ENCODE results near the gene FAM13C. TPM values are rescaled to one million over a fixed set of nuclear protein-coding genes. Genes with fewer than 3 reads are reported as not detected.

Gene FAM13C
- total and polyA plus RNA-seq, 2 of the 13 experiments (the other 11 are each of a cell fraction or from before 2014, with no cell fraction given) = 0.07 to 0.26 TPM

DNA sequence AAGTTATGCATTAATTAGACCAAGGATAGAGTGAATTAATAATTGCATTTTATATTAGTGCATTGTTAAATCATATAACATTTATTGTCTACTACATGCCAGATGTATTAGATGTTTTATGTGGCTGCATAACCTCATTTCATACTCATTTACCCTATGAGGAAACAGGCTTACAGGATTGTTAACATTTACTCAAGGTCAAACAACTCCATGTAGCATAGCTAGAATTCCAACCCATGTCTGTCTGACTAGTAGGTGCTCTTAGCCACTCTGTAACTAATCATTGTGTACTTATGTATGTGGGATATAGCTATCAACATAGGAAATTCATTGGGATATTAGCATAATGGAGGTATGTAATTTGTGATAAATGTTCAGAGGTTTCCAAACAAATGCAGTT is 139.6 kb downstream of the FAM13C start (continued):
- no peak for TF ChIP-seq NKX3-1 (CRISPR knock-in tag; IDR thresholded peaks at IDR 0.05)
- TF ChIP-seq POGZ (CRISPR knock-in tag; IDR thresholded peaks at IDR 0.05) = peak; percentile 33; the same call in 1 of the 2 replicates
- no peak for TF ChIP-seq KLF16 (CRISPR knock-in tag; IDR thresholded peaks at IDR 0.05)
- TF ChIP-seq THAP11 (CRISPR knock-in tag; IDR thresholded peaks at IDR 0.05) = no peak
- TF ChIP-seq POLR2A (IDR thresholded peaks at IDR 0.05; ENCODE audit: insufficient read depth in 1 of 2, low read depth in 2 of 2, low read length in 2 of 2) = no peak
- no peak for TF ChIP-seq ZNF883 (CRISPR knock-in tag; IDR thresholded peaks at IDR 0.05; ENCODE audit: not compliant biosample characterization)
- TF ChIP-seq, protein P1, sequence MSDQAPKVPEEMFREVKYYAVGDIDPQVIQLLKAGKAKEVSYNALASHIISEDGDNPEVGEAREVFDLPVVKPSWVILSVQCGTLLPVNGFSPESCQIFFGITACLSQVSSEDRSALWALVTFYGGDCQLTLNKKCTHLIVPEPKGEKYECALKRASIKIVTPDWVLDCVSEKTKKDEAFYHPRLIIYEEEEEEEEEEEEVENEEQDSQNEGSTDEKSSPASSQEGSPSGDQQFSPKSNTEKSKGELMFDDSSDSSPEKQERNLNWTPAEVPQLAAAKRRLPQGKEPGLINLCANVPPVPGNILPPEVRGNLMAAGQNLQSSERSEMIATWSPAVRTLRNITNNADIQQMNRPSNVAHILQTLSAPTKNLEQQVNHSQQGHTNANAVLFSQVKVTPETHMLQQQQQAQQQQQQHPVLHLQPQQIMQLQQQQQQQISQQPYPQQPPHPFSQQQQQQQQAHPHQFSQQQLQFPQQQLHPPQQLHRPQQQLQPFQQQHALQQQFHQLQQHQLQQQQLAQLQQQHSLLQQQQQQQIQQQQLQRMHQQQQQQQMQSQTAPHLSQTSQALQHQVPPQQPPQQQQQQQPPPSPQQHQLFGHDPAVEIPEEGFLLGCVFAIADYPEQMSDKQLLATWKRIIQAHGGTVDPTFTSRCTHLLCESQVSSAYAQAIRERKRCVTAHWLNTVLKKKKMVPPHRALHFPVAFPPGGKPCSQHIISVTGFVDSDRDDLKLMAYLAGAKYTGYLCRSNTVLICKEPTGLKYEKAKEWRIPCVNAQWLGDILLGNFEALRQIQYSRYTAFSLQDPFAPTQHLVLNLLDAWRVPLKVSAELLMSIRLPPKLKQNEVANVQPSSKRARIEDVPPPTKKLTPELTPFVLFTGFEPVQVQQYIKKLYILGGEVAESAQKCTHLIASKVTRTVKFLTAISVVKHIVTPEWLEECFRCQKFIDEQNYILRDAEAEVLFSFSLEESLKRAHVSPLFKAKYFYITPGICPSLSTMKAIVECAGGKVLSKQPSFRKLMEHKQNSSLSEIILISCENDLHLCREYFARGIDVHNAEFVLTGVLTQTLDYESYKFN (CRISPR knock-in tag; conservative IDR thresholded peaks at IDR 0.05) = 0 out of 2 replicates have a peak, but pooled peaks have one; percentile 30
- no peak for TF ChIP-seq ZNF878 (CRISPR knock-in tag; IDR thresholded peaks at IDR 0.05)
- TF ChIP-seq, protein P2, sequence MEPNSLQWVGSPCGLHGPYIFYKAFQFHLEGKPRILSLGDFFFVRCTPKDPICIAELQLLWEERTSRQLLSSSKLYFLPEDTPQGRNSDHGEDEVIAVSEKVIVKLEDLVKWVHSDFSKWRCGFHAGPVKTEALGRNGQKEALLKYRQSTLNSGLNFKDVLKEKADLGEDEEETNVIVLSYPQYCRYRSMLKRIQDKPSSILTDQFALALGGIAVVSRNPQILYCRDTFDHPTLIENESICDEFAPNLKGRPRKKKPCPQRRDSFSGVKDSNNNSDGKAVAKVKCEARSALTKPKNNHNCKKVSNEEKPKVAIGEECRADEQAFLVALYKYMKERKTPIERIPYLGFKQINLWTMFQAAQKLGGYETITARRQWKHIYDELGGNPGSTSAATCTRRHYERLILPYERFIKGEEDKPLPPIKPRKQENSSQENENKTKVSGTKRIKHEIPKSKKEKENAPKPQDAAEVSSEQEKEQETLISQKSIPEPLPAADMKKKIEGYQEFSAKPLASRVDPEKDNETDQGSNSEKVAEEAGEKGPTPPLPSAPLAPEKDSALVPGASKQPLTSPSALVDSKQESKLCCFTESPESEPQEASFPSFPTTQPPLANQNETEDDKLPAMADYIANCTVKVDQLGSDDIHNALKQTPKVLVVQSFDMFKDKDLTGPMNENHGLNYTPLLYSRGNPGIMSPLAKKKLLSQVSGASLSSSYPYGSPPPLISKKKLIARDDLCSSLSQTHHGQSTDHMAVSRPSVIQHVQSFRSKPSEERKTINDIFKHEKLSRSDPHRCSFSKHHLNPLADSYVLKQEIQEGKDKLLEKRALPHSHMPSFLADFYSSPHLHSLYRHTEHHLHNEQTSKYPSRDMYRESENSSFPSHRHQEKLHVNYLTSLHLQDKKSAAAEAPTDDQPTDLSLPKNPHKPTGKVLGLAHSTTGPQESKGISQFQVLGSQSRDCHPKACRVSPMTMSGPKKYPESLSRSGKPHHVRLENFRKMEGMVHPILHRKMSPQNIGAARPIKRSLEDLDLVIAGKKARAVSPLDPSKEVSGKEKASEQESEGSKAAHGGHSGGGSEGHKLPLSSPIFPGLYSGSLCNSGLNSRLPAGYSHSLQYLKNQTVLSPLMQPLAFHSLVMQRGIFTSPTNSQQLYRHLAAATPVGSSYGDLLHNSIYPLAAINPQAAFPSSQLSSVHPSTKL (CRISPR knock-in tag; IDR thresholded peaks at IDR 0.05) = peak; percentile 86
- peak; percentile 98 for TF ChIP-seq TEAD3 (CRISPR knock-in tag; optimal IDR thresholded peaks at IDR 0.05; ENCODE audit: borderline replicate concordance)
- TF ChIP-seq, protein P3, sequence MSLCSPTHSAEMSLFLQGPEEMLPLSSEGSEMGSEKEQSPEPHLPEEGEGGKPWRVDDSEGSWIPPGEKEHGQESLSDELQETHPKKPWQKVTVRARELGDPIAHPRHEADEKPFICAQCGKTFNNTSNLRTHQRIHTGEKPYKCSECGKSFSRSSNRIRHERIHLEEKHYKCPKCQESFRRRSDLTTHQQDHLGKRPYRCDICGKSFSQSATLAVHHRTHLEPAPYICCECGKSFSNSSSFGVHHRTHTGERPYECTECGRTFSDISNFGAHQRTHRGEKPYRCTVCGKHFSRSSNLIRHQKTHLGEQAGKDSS (CRISPR knock-in tag; IDR thresholded peaks at IDR 0.05; ENCODE audit: borderline replicate concordance, low read depth) = no peak
- TF ChIP-seq, protein P4, sequence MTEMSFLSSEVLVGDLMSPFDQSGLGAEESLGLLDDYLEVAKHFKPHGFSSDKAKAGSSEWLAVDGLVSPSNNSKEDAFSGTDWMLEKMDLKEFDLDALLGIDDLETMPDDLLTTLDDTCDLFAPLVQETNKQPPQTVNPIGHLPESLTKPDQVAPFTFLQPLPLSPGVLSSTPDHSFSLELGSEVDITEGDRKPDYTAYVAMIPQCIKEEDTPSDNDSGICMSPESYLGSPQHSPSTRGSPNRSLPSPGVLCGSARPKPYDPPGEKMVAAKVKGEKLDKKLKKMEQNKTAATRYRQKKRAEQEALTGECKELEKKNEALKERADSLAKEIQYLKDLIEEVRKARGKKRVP (CRISPR knock-in tag; IDR thresholded peaks at IDR 0.05) = no peak
- peak; percentile 59; the same call in 1 of the 2 replicates for TF ChIP-seq ISL2 (CRISPR knock-in tag; IDR thresholded peaks at IDR 0.05)
- no peak for TF ChIP-seq KAT8 (CRISPR knock-in tag; IDR thresholded peaks at IDR 0.05)
- no peak for TF ChIP-seq ZFP37 (CRISPR knock-in tag; IDR thresholded peaks at IDR 0.05; ENCODE audit: borderline replicate concordance)
- TF ChIP-seq ZNF317 (CRISPR knock-in tag; IDR thresholded peaks at IDR 0.05) = no peak
- TF ChIP-seq, protein P5, sequence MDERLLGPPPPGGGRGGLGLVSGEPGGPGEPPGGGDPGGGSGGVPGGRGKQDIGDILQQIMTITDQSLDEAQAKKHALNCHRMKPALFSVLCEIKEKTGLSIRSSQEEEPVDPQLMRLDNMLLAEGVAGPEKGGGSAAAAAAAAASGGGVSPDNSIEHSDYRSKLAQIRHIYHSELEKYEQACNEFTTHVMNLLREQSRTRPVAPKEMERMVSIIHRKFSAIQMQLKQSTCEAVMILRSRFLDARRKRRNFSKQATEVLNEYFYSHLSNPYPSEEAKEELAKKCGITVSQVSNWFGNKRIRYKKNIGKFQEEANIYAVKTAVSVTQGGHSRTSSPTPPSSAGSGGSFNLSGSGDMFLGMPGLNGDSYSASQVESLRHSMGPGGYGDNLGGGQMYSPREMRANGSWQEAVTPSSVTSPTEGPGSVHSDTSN (CRISPR knock-in tag; IDR thresholded peaks at IDR 0.05) = no peak
- TF ChIP-seq IRF2 (CRISPR knock-in tag; IDR thresholded peaks at IDR 0.05) = no peak
- 0 out of 2 replicates have a peak, but pooled peaks have one; percentile 23 for TF ChIP-seq NFIC (IDR thresholded peaks at IDR 0.05; ENCODE audit: low read length)

Measured in HepG2 (cell line).